CD4-positive, alpha-beta T cell (primary cell): ENCODE results near the gene DRAM1. TPM values are rescaled to one million over a fixed set of nuclear protein-coding genes. Genes with fewer than 3 reads are reported as not detected.

Experiments
- ATAC-seq: fragments of 200-7000 bp; cut with Tn5 transposase; one replicate; pipeline ENCODE4 v1.10.0; 2022; ENCODE audit warnings: mild to moderate bottlenecking; ENCODE audit not compliant: poor library complexity
- CTCF ChIA-PET: fragments of 350-600 bp; sonication (Branson Sonifier 250); formaldehyde crosslinking; loops from one replicate; lab custom pipeline; 2021; ENCODE audit warnings: antibody characterized with exemption, inconsistent platforms; lab: Charles Lee
- POLR2A ChIA-PET: fragments of 350-600 bp; sonication (Branson Sonifier 250); formaldehyde crosslinking; loops from one replicate; lab custom pipeline; 2021; ENCODE audit warnings: antibody characterized with exemption, inconsistent platforms; lab: Charles Lee
- DNase-seq, 14 experiments: peaks; one replicate each; pipeline ENCODE4 v3.0.0-alpha.2; 2013 to 2020; ENCODE audit warnings: mixed read lengths in 2 of 14
- H3K27ac ChIP-seq, 2 donors: one replicate each; pipeline versions ENCODE4 v1.5.1 to v1.7.0; 2013; ENCODE audit warnings: low read length in 2 of 2, low read depth in 1 of 2, mild to moderate bottlenecking in 1 of 2
- H3K27me3 ChIP-seq, 2 experiments: 1 replicate in 1 of 2; 2 replicates in 1 of 2; pipeline versions ENCODE4 v1.6.1 to v1.7.0; 2013; ENCODE audit warnings: low read length in 2 of 2, control low read depth in 1 of 2, mild to moderate bottlenecking in 1 of 2, moderate library complexity in 1 of 2; ENCODE audit not compliant: insufficient read depth in 2 of 2, control insufficient read depth in 1 of 2
- H3K36me3 ChIP-seq: one replicate; pipeline ENCODE4 v1.6.1; 2013; ENCODE audit warnings: low read length, control low read depth; ENCODE audit not compliant: insufficient read depth
- H3K4me1 ChIP-seq: one replicate; pipeline ENCODE4 v1.6.1; 2013; ENCODE audit warnings: low read length, control low read depth; ENCODE audit not compliant: insufficient read depth
- H3K4me3 ChIP-seq: one replicate; pipeline ENCODE4 v1.5.1; 2013; ENCODE audit warnings: mild to moderate bottlenecking, low read length, moderate library complexity
- H3K9me3 ChIP-seq, 2 experiments: 1 replicate in 1 of 2; 2 replicates in 1 of 2; pipeline versions ENCODE4 v1.6.1 to v1.7.0; 2013; ENCODE audit warnings: low read length in 2 of 2, mild to moderate bottlenecking in 2 of 2, control low read depth in 1 of 2, moderate library complexity in 1 of 2; ENCODE audit not compliant: control insufficient read depth in 1 of 2, insufficient read depth in 1 of 2
- H3K27ac Mint-ChIP-seq: one replicate; pipeline ENCODE4 v1.8.0; 2020; ENCODE audit warnings: mixed read lengths
- H3K27me3 Mint-ChIP-seq: one replicate; pipeline ENCODE4 v1.8.0; 2021; ENCODE audit warnings: mixed read lengths
- H3K36me3 Mint-ChIP-seq: one replicate; pipeline ENCODE4 v1.8.0; 2021; ENCODE audit warnings: low read depth, mixed read lengths
- H3K4me1 Mint-ChIP-seq: one replicate; pipeline ENCODE4 v1.8.0; 2021; ENCODE audit warnings: low read depth, mixed read lengths
- H3K4me3 Mint-ChIP-seq: one replicate; pipeline ENCODE4 v1.8.0; 2020; ENCODE audit warnings: mild to moderate bottlenecking, mixed read lengths
- H3K9me3 Mint-ChIP-seq: one replicate; pipeline ENCODE4 v1.8.0; 2020; ENCODE audit warnings: mixed read lengths
- intact Hi-C, 2 experiments: fragments of 100-400 bp; cut with DNase I in 1 of 2; cut with micrococcal nuclease in 1 of 2; formaldehyde crosslinking; loops; one replicate each; pipeline versions ENCODE4 v1.15.1 to v1.9.0; 2023 to 2025; cut with DNase I, micrococcal nuclease
- total RNA-seq, 174 experiments: library from RNA in 2 of 174; stranded (reverse) in 2 of 174; gene quantifications; one replicate each; pipeline ENCODE4 v1.2.3 and lab custom pipeline; 2021 to 2026
- TF ChIP-seq, protein P1 (sequence below): fragments of 200-600 bp; IDR thresholded peaks from one replicate; pipeline ENCODE4 v1.8.0; 2022; ENCODE audit warnings: antibody characterized with exemption, mild to moderate bottlenecking

The DRAM1 gene
- total RNA-seq, 2 experiments from 2014 or later: 1.3 to 1.6 TPM

DNA sequence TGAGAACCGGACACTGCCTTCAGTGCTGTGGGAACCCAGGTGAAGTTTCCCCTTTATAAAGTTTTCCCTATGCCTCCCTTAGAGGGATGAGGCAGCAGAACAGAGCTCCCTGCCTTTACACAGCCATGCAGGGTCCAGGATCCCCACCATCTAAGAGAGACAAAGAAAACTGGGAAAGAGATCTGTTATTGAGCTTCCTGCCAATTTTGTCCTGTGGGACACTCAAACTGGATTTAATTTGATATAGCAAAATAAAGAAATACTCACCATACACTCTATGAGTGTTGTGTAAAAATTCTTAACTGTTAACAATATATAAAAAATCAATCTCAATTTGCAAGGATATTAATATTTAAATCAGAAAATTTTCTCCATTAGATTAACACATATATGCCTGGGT, 69.9 kb downstream of the DRAM1 start:
- Histone ChIP-seq H3K4me1 (no peaks in the 10 kb centered on the region), H3K36me3 (no peaks in the 10 kb centered on the region), H3K4me3 (no peak overlapping the region), H3K9me3 (no peaks in the 10 kb centered on the region), H3K27ac (no peak overlapping the region), H3K27me3 (no peaks in the 10 kb centered on the region)
- H3K36me3 Mint-ChIP-seq: no peaks in the 10 kb centered on the region
- H3K4me3 Mint-ChIP-seq: no peak overlapping the region
- ATAC-seq: no peak
- intact Hi-C loops: no loop called here
- H3K4me1 Mint-ChIP-seq: no peaks in the 10 kb centered on the region
- no peak overlapping the region for H3K27ac Mint-ChIP-seq
- TF ChIP-seq, protein P1, sequence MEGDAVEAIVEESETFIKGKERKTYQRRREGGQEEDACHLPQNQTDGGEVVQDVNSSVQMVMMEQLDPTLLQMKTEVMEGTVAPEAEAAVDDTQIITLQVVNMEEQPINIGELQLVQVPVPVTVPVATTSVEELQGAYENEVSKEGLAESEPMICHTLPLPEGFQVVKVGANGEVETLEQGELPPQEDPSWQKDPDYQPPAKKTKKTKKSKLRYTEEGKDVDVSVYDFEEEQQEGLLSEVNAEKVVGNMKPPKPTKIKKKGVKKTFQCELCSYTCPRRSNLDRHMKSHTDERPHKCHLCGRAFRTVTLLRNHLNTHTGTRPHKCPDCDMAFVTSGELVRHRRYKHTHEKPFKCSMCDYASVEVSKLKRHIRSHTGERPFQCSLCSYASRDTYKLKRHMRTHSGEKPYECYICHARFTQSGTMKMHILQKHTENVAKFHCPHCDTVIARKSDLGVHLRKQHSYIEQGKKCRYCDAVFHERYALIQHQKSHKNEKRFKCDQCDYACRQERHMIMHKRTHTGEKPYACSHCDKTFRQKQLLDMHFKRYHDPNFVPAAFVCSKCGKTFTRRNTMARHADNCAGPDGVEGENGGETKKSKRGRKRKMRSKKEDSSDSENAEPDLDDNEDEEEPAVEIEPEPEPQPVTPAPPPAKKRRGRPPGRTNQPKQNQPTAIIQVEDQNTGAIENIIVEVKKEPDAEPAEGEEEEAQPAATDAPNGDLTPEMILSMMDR: no peak
- ChIA-PET POLR2A (no interaction called here), CTCF (interaction anchor here (0.5 kb wide), 1 partner anchor 30 kb away, joined by 3 read pairs; no protein-coding TSS in a partner anchor)
- no peaks in the 10 kb centered on the region for H3K9me3 Mint-ChIP-seq
- DNase-seq: no peak
- H3K27me3 Mint-ChIP-seq: no peaks in the 10 kb centered on the region

DNA sequence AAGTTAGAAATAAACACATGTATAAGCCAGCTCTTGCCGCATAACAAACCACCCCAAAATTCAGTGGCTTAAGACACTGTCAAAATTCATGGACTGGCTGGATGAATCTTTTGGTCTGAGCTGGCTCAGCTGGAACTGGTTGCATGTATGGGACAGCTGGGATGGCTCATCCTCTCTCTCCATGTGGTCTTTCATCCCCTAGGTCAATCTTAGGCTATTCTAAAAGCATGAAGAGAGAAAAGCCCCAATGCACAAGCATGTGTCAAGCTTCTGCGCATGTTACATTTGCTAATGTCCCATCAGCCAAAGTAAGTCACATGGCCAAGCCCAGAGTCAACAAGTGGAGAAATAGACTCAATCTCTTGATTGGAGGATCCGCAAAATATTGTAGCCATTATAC, 71.0 kb downstream of the DRAM1 start:
- Mint-ChIP-seq H3K36me3 (no peaks in the 10 kb centered on the region), H3K4me3 (no peak overlapping the region), H3K9me3 (no peaks in the 10 kb centered on the region), H3K4me1 (no peaks in the 10 kb centered on the region), H3K27ac (no peak overlapping the region), H3K27me3 (no peaks in the 10 kb centered on the region)
- Histone ChIP-seq H3K9me3 (no peaks in the 10 kb centered on the region), H3K4me1 (no peaks in the 10 kb centered on the region), H3K36me3 (no peaks in the 10 kb centered on the region), H3K27ac (no peak overlapping the region), H3K27me3 (no peaks in the 10 kb centered on the region), H3K4me3 (no peak overlapping the region)
- intact Hi-C loops: no loop called here
- ChIA-PET CTCF (no interaction called here), POLR2A (no interaction called here)
- TF ChIP-seq, protein P1: no peak
- ATAC-seq: no peak
- DNase-seq: no peak

DNA sequence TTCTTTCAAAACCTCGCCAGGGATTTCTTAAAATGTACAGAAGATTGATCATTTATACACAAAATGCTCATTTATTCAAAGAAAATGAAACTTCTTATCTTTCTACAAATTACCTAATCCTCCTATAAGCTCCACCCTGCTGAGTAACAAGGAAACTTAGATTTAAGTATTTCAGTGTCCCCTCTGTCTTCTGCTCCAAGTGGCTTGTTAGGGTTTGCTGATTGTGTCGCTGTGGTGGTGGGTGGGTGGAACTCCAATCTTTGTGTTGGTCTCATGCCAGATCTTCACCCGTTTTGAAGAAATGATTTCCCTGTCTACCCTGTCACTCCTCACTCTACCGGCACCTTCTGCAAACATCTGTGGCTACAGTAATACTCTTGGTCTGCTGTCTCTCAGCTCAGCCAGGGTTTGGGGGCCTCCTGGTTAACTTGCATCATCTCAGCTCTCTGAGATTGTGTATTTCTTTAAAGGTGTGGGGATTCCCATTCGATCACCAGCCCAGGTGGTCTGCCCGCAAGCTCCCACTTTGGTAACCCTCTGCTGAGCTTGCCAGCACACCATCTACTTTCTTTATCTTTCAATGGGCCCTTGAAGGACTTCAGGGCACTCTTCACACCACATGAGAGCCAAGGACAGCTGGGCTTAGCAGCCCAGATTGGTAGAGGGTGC, 73.8 kb downstream of the DRAM1 start:
- Histone ChIP-seq H3K4me3 (no peak overlapping the region), H3K4me1 (no peaks in the 10 kb centered on the region), H3K27me3 (no peaks in the 10 kb centered on the region), H3K27ac (no peak overlapping the region), H3K36me3 (no peaks in the 10 kb centered on the region), H3K9me3 (no peaks in the 10 kb centered on the region)
- no peaks in the 10 kb centered on the region for H3K9me3 Mint-ChIP-seq
- intact Hi-C loops: no loop called here
- ChIA-PET POLR2A (no interaction called here), CTCF (interaction anchor here (0.5 to 1.1 kb wide), 2 partner anchors 9 to 15 kb away, joined by 3 read pairs; no protein-coding TSS in a partner anchor)
- TF ChIP-seq, protein P1: no peak
- H3K4me1 Mint-ChIP-seq: no peaks in the 10 kb centered on the region
- no peaks in the 10 kb centered on the region for H3K36me3 Mint-ChIP-seq
- DNase-seq (no peak), ATAC-seq (no peak)
- H3K4me3 Mint-ChIP-seq: no peak overlapping the region
- H3K27me3 Mint-ChIP-seq: peaks cover 7% of the 10 kb centered on the region
- H3K27ac Mint-ChIP-seq: no peak overlapping the region
